Right lobe of liver (tissue), 4 donors: ENCODE results near the gene CHRNA5.

Experiments
- CTCF ChIP-seq, 4 donors: fragments of 200-600 bp in 3 of 4; fragments of 450-650 bp in 1 of 4; IDR thresholded peaks; one replicate each; pipeline versions ENCODE4 v1.5.1 to v1.8.0; 2016 to 2022; ENCODE audit warnings: antibody characterized with exemption in 4 of 4, mild to moderate bottlenecking in 2 of 4
- POLR2A ChIP-seq: fragments of 450-650 bp; IDR thresholded peaks from one replicate; pipeline ENCODE4 v1.6.1; 2017; ENCODE audit warnings: antibody characterized with exemption, mild to moderate bottlenecking
- donor health status: DM: no; HTN: no; CAD: no.
- donor health status: DM: no; HTN: no; CAD: no.
- donor health status: DM: no; HTN: yes; CAD: no.

DNA sequence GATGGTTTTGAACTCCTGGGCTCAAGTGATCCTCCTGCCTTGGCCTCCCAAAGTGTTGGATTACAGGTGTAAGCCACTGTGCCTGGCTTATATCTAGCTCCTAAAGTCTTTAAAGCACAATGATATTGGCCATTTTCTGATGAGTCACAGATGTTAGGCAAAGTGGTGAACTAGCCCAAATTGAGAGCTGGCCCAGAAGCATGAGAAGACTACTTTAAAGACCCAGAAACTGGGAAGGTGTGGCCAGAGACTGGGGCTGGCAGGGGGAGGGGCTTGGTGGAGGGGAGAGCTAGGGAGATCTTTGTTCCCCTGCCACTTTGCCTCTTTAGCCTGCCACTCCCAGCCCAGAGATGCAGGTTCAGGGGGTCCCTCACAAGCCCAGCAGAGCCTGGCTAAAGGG lies 33.9 kb downstream of the CHRNA5 start:
- TF ChIP-seq CTCF (IDR thresholded peaks at IDR 0.05) (no peak), POLR2A (no peak)
